Activated CD8-positive, alpha-beta memory T cell treated with anti-CD3 and anti-CD28 coated beads for 36 hours (primary cell): ENCODE measurements around the gene HNRNPA0. TPM values are rescaled to one million over a fixed set of nuclear protein-coding genes. Genes with fewer than 3 reads are reported as not detected.

ENCODE experiments used
- CTCF ChIA-PET: fragments of 350-600 bp; sonication (Branson Sonifier 250); formaldehyde crosslinking; loops from one replicate; lab custom pipeline; 2021; ENCODE audit warnings: antibody characterized with exemption; lab: Charles Lee
- POLR2A ChIA-PET: fragments of 350-600 bp; sonication (Branson Sonifier 250); formaldehyde crosslinking; loops from one replicate; lab custom pipeline; 2021; ENCODE audit warnings: antibody characterized with exemption; lab: Charles Lee
- total RNA-seq, 2 experiments: library from RNA; stranded (reverse); gene quantifications; one replicate each; pipeline ENCODE4 v1.2.3, GENCODE V29; 2021

The HNRNPA0 gene
- total RNA-seq, 2 experiments from 2014 or later = 42.7 to 42.9 TPM

DNA sequence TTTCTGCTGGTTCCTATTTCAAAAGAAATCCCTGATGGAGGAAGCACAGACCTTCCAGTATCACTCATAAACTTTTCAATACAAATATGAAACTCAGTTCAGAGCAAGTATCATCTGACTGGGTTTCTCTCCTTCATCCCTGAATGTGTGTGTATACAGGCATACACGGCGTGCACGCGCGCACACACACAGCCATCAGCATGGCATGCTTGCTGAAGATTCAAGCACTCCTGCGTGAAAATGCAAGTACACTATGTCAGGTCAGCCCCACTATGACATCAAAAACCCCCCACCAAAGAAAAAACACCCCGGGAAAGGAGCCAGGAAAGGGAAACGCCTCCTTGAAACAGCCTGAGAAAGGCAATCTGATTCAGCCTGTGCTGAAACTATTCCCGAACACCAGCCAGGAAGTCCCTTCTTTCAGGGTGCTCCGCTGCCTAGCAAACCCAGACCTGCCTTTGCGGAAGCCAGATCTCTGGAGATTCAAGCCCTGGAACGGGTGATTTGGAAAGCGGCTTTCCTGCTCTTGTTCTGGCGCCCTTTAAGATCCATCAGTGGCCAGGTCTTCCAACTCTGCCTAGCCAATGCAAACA lies 19.1 kb downstream of the HNRNPA0 start:
- CTCF ChIA-PET = interaction anchor here (0.7 to 1.5 kb wide), 4 partner anchors 17 to 76 kb away, joined by 3 to 5 read pairs (median 4); no protein-coding TSS in a partner anchor
- POLR2A ChIA-PET = interaction anchor here (1.0 to 1.7 kb wide), 3 partner anchors 18 to 74 kb away, joined by 3 to 6 read pairs (median 4); partner anchors contain the start of gene HNRNPA0

- ChIA-PET CTCF (interaction anchor here (2.2 kb wide), 1 partner anchor 74 kb away, joined by 9 read pairs; no protein-coding TSS in a partner anchor), POLR2A (no interaction called here)
Observed at GRCh38 chr5:137734331-137734730, 19.8 kb downstream of the HNRNPA0 start.

DNA sequence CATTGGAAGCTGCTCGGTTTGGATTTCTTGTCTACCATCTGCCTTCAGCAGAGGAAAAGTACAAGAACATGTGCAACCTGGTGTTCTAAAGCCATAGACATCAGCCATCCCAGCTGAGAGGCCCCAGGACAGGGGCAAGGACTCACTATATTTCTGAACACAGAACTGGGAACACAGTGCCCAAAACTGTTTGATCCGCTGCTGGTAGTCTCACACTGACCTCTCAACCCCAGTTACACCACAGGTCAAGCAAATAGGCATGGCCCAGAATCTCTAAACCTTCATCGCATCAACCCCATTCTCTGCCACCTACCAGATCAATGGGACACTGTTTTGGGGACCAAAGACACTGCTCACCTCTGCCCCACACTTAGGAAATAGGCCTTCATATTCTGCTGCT lies 20.2 kb downstream of the HNRNPA0 start:
- ChIA-PET POLR2A (no interaction called here), CTCF (interaction anchor here (0.6 to 2.2 kb wide), 3 partner anchors 8 to 73 kb away, joined by 3 to 9 read pairs (median 4); no protein-coding TSS in a partner anchor)

- CTCF ChIA-PET = interaction anchor here (1.6 to 2.2 kb wide), 2 partner anchors 9 to 72 kb away, joined by 4 to 9 read pairs; no protein-coding TSS in a partner anchor
- POLR2A ChIA-PET = no interaction called here
Observed at GRCh38 chr5:137733006-137733405, 21.2 kb downstream of the HNRNPA0 start.

- POLR2A ChIA-PET = no interaction called here
- CTCF ChIA-PET = interaction anchor here (1.2 kb wide), 1 partner anchor 11 kb away, joined by 3 read pairs; no protein-coding TSS in a partner anchor
Observed at GRCh38 chr5:137731176-137731575, 23.0 kb downstream of the HNRNPA0 start.

GRCh38 chr5:137730336-137730735 lies 23.8 kb downstream of the HNRNPA0 start:
- POLR2A ChIA-PET = no interaction called here
- CTCF ChIA-PET = no interaction called here

DNA sequence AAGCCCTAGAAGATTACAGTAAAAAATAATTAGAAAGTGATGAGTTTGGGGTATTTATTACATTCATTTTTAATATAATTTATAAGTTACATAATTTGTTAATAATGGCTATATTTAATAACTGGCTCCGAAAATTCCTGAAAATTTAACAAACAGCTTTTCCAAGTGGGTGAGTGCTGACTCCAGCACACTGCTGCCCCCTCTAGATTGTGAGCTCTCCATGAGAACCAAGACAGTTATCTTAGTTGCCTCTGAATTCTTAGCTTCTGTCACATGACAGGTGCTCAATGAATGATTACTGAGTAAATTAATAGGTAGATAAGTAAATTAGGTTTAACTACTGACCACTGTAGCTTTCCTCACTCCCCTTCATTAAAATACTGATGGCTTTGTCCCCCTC lies 26.1 kb downstream of the HNRNPA0 start:
- ChIA-PET CTCF (no interaction called here), POLR2A (no interaction called here)

- POLR2A ChIA-PET = no interaction called here
- CTCF ChIA-PET = no interaction called here
Observed at GRCh38 chr5:137727623-137728022, 26.5 kb downstream of the HNRNPA0 start.

- ChIA-PET CTCF (no interaction called here), POLR2A (no interaction called here)
Observed at GRCh38 chr5:137724251-137724650, 29.9 kb downstream of the HNRNPA0 start.

DNA sequence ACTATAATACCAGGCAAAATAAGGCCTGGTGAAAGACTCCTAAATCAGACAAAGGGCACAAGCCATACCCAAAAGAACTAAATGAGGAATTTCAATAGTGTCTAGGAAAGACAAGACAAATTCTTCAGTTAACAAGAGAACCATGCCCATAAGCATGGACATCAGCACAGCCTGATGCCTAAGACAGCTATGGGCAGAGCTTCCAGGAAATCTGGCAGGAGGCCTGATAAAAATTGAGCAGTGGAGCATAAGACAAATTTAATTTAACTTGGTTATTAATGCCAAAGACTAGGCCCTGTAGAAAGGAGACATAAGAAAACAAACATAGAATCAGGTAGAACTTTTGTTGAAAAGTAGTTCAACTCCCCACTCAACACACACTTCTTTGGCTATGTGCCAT lies 35.6 kb downstream of the HNRNPA0 start:
- ChIA-PET CTCF (interaction anchor here (1.1 kb wide), 1 partner anchor 58 kb away, joined by 3 read pairs; no protein-coding TSS in a partner anchor), POLR2A (no interaction called here)

- POLR2A ChIA-PET = no interaction called here
- CTCF ChIA-PET = no interaction called here
Observed at GRCh38 chr5:137716337-137716736, 37.8 kb downstream of the HNRNPA0 start.

GRCh38 chr5:137715456-137715855 lies 38.7 kb downstream of the HNRNPA0 start:
- POLR2A ChIA-PET = no interaction called here
- CTCF ChIA-PET = no interaction called here

DNA sequence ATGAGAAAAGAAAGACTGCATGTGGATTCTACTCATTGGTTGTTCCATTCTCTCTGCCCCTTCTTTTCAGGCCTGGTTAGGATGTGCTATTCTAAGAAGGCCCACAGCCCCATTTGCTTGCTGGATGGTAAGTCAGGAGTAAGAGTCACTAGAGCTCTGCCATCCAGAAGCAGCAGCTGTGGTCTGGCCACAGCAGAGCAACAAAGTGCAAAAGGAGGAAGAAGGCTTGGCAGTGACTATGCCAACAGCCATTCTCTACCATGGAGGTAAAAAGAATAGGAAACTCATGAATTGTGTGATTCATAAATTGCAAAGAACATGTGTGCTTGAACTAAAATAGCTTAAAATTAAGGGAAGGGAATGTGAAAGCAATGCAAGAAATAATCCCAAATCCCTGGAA lies 39.2 kb downstream of the HNRNPA0 start:
- ChIA-PET CTCF (no interaction called here), POLR2A (no interaction called here)

GRCh38 chr5:137714494-137714893 lies 39.7 kb downstream of the HNRNPA0 start:
- POLR2A ChIA-PET = no interaction called here
- CTCF ChIA-PET = no interaction called here

DNA sequence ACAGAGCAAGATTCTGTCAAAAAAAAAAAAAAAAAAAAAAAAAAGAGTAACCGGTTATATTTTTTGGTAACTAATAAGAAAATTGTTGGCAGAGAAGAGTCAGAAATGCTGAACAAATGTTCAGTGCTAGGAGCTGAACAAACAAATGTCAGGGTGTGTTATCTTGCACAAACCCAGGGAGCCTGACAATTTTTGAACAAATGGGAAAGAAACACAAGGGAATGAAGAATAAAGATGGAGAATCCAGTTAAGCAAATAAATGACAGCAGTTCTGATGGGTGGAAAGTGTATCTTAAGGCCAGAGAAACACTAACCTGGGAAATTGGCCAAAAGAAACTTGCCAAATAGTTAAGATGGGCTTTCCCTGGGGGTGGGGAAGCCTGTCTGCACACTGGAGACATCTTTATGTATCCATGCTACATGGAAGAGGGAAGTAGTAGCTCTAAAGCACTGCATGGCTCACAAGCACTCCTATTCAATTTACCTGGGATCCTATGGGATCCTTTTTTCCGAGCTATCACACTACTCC lies 42.0 kb downstream of the HNRNPA0 start:
- POLR2A ChIA-PET = no interaction called here
- CTCF ChIA-PET = interaction anchor here (0.7 kb wide), 1 partner anchor 642 kb away, joined by 3 read pairs; no protein-coding TSS in a partner anchor

- CTCF ChIA-PET = no interaction called here
- POLR2A ChIA-PET = no interaction called here
Observed at GRCh38 chr5:137710086-137710485, 44.1 kb downstream of the HNRNPA0 start.

GRCh38 chr5:137708796-137709559 lies 45.2 kb downstream of the HNRNPA0 start:
- ChIA-PET CTCF (no interaction called here), POLR2A (no interaction called here)

DNA sequence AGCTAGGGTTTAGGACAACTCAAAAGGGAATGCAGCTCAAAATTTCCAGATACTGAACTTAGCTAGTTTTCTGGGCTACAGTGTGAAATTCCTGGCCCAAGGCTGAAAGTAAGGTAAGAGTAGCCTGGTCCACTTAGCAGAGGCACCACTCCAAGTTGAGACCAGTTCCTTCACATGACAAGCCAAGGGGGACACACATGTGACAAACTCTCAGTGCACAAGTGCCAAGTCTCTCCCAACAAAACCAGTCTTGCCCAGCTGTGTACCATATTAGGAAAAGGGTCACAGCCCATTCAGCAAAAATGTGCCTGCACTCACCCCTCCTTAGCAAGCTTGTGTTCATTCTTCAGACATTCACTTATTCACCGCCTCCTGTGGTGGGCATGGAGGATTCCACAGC lies 46.1 kb downstream of the HNRNPA0 start:
- CTCF ChIA-PET = no interaction called here
- POLR2A ChIA-PET = no interaction called here

DNA sequence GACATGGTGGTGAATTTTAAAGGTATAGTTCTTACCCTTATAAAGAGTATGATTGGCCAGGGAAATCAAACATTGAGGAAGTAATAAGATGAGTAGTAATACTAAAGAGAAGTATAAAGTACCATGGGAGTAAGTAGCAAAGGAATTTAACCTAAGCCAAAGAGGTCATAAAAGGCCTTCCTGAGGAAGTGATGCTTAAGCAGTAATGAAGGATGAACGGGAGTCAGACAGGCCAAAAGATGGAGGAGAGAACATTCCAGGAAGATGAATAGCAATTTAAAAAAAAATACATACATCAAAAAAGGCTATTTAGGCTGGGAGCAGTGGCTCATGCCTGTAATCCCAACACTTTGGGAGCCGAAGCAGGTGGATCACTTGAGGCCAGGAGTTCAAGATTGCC lies 47.3 kb downstream of the HNRNPA0 start:
- CTCF ChIA-PET = no interaction called here
- POLR2A ChIA-PET = no interaction called here

GRCh38 chr5:137705106-137705505 lies 49.1 kb downstream of the HNRNPA0 start:
- CTCF ChIA-PET = no interaction called here

More at GRCh38 chr5:137705106-137705505, 49.1 kb downstream of the HNRNPA0 start:
- POLR2A ChIA-PET = no interaction called here
